NCI-H774 (cell line): ENCODE data around the gene MFAP3L.

Source experiments
- DNase-seq: peaks from one replicate; lab custom pipeline; 2025; lab: John Stamatoyannopoulos, UW

MFAP3L gene

GRCh38 chr4:169941141-169941540 lies 85.1 kb downstream of the MFAP3L start:
- no peak for DNase-seq

- no peak for DNase-seq
Measured at GRCh38 chr4:169940460-169940859, 85.7 kb downstream of the MFAP3L start.
